Daoy (cell line): ENCODE measurements around the gene HIGD2B. TPM values are rescaled to one million over a fixed set of nuclear protein-coding genes. Genes with fewer than 3 reads are reported as not detected.
"Not testable (repeated sequence)": the region's sequence is repeated elsewhere in the genome, so short reads cannot be mapped to it uniquely, and the experiment has no call there.

Experiments
- DNase-seq: peaks from one replicate; pipeline ENCODE4 v3.0.0-alpha.2; 2015; ENCODE audit warnings: low read depth
- total RNA-seq: library from RNA; depleted of rRNA; stranded (reverse); fragments of >200 nt; shearing (Covaris generic); gene quantifications from 2 replicates; pipeline ENCODE4 v1.2.3, GENCODE V29; 2014; rRNA removed

Gene HIGD2B
- not detected in 2 replicates for total RNA-seq

GRCh38 chr15:72685925-72686794 lies at the start of gene HIGD2B, which contains the start of gene BBS4:
Gene HIGD2B (minus strand): TSS chr15:72686182. CDS start chr15:72676374, 9,808 bp downstream.
Gene BBS4 (plus strand): TSS chr15:72686207. CDS start chr15:72686228, 21 bp downstream.
- DNase-seq, result peak; percentile 94

- no peak for DNase-seq
These were observed 49.1 kb upstream of the HIGD2B start for GRCh38 chr15:72735111-72735510.

GRCh38 chr15:72733941-72734738 lies 48.2 kb upstream of the HIGD2B start:
- DNase-seq, result no peak

- no peak for DNase-seq
These were observed 46.5 kb upstream of the HIGD2B start for GRCh38 chr15:72732516-72732915.

- DNase-seq, result no peak
These were observed 46.1 kb upstream of the HIGD2B start for GRCh38 chr15:72732086-72732485.

- DNase-seq, result no peak
These were observed 42.8 kb upstream of the HIGD2B start for GRCh38 chr15:72728821-72729220.

GRCh38 chr15:72728249-72728648 lies 42.3 kb upstream of the HIGD2B start:
- DNase-seq, result peak; percentile 6

- no peak for DNase-seq
These were observed 41.2 kb upstream of the HIGD2B start for GRCh38 chr15:72727154-72727553.

- DNase-seq, result not testable (repeated sequence)
These were observed 39.9 kb upstream of the HIGD2B start for GRCh38 chr15:72725851-72726250.

GRCh38 chr15:72725446-72725845 lies 39.5 kb upstream of the HIGD2B start:
- DNase-seq, result no peak

- DNase-seq, result no peak
These were observed 38.0 kb upstream of the HIGD2B start for GRCh38 chr15:72724028-72724427.

- DNase-seq, result peak; percentile 61
These were observed 36.2 kb upstream of the HIGD2B start for GRCh38 chr15:72722071-72722696.

GRCh38 chr15:72708551-72709303 lies 22.7 kb upstream of the HIGD2B start:
- not testable (repeated sequence) for DNase-seq

GRCh38 chr15:72706266-72706665 lies 20.3 kb upstream of the HIGD2B start:
- DNase-seq, result peak; percentile 39

GRCh38 chr15:72700076-72700475 lies 14.1 kb upstream of the HIGD2B start:
- DNase-seq, result no peak

- no peak for DNase-seq
These were observed 13.0 kb upstream of the HIGD2B start for GRCh38 chr15:72698938-72699337.

- no peak for DNase-seq
These were observed 5.0 kb upstream of the HIGD2B start for GRCh38 chr15:72690938-72691337.

GRCh38 chr15:72688697-72689096 lies 2.7 kb upstream of the HIGD2B start:
- no peak for DNase-seq

- no peak for DNase-seq
These were observed 569 bp downstream of the HIGD2B start for GRCh38 chr15:72685301-72685924.

- DNase-seq, result no peak
These were observed 3.2 kb downstream of the HIGD2B start for GRCh38 chr15:72682772-72683171.

- no peak for DNase-seq
These were observed 5.1 kb downstream of the HIGD2B start for GRCh38 chr15:72680931-72681330.
